ENCODE data around the gene RABGAP1L.

RABGAP1L gene

DNA sequence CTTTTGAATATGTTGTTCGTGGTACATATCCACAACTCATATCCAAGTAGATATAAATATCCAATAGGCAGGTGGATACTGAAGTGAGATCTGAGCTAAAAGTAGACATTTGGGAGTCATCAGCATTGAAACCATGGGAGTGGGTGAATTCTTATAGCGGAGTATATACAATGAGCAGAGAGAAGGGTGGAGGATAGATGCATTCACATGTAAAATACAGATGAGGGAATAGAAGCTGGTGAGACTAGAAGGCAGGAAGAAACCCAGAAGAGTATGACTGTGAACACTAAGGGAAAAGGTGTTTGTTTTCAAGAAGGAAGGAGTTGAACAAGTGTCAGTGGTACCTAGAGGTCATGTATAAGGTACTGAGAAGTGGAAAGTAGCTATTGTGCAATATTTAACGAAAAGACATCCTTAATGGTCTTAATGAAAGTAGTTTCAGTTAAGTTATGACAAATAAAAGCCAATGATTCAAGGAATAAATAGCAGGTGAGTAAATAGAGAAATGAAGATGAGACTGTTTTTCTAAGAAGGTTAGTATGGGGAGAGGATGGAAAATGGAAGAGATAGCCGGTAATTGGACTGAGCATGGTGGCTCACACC lies 658.8 kb downstream of the RABGAP1L start:
- TF ChIP-seq CTCF (IDR thresholded peaks at IDR 0.05; ENCODE audit: low read depth, low read length, missing control alignments): no peak
- H3K4me3 ChIP-seq (ENCODE audit: low read depth, low read length): no peak overlapping the region
- no peak for DNase-seq (ENCODE audit: low read depth)

DNA sequence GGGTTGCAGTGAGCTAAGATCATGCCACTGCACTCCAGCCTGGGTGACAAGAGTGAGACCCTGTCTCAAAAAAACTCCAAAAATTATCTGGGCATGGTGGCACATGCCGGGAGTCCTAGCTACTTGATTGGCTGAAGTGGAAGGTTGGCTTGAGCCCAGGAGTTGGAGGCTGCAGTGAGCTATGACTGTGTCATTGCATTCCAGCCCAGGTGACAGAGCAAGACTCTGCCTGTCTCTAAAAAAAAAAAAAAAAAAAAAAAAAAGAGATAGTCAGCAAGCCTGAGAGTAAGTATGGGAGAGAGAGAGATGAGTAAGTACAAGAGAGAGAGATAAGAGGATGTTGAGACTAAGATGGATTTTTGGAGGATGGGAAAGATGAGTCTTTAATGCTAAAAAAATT lies 659.6 kb downstream of the RABGAP1L start:
- TF ChIP-seq CTCF (IDR thresholded peaks at IDR 0.05; ENCODE audit: low read depth, low read length, missing control alignments): no peak
- H3K4me3 ChIP-seq (ENCODE audit: low read depth, low read length): no peak overlapping the region
- no peak for DNase-seq (ENCODE audit: low read depth)

- TF ChIP-seq CTCF (IDR thresholded peaks at IDR 0.05; ENCODE audit: low read depth, low read length, missing control alignments): no peak
- DNase-seq (ENCODE audit: low read depth): no peak
- no peak overlapping the region for H3K4me3 ChIP-seq (ENCODE audit: low read depth, low read length)
Measured at GRCh38 chr1:174819596-174819995, 660.3 kb downstream of the RABGAP1L start.

DNA sequence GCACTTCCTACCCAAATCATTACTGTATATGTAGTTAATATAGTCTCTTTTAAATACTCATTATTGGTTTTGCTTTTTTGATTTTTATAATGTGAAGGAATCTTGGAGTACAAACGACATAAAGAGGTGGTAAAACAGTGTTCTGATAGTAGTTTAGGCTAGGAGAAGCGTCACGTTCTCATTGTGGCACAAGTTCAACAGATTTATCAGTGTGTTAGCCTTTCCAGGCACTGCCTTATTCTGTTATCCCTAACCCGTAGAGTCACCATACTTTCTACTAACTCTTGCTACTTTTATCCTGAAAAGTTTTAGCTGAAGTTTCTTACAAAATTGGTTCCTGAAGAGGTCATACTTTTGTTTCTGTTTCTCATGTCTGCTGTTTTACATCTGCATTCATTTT lies 665.8 kb downstream of the RABGAP1L start:
- DNase-seq (ENCODE audit: low read depth): no peak
- H3K4me3 ChIP-seq (ENCODE audit: low read depth, low read length): no peak overlapping the region
- TF ChIP-seq CTCF (IDR thresholded peaks at IDR 0.05; ENCODE audit: low read depth, low read length, missing control alignments): no peak

- DNase-seq (ENCODE audit: low read depth): no peak
- no peak for TF ChIP-seq CTCF (IDR thresholded peaks at IDR 0.05; ENCODE audit: low read depth, low read length, missing control alignments)
- H3K4me3 ChIP-seq (ENCODE audit: low read depth, low read length): no peak overlapping the region
Measured at GRCh38 chr1:174825806-174826205, 666.5 kb downstream of the RABGAP1L start.

- TF ChIP-seq CTCF (IDR thresholded peaks at IDR 0.05; ENCODE audit: low read depth, low read length, missing control alignments): no peak
- DNase-seq (ENCODE audit: low read depth): no peak
- no peak overlapping the region for H3K4me3 ChIP-seq (ENCODE audit: low read depth, low read length)
Measured at GRCh38 chr1:174828264-174828663, 668.9 kb downstream of the RABGAP1L start.

DNA sequence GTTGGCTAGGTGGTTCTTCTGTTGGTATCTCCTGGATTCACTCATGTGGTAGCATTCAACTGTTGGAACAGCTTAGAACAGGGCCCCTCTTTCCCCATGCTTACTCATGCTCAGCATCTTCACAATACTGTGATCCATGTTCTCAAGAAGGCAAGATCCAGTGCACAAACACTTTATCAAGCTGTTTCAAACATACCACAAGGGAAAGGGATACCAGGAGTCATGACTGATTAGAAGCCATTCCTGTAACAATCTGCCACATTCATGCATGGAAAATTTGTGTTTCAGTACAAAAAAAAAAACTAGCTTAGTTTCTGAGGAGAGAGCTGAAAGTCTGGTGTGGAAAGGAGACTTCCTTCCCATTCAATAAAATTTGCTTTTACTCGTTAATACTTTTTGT lies 670.7 kb downstream of the RABGAP1L start:
- no peak for DNase-seq (ENCODE audit: low read depth)
- no peak for TF ChIP-seq CTCF (IDR thresholded peaks at IDR 0.05; ENCODE audit: low read depth, low read length, missing control alignments)
- H3K4me3 ChIP-seq (ENCODE audit: low read depth, low read length): no peak overlapping the region

Measured in GM12864 (cell line).